Measurements from ENCODE around the gene ZGLP1. TPM values are rescaled to one million over a fixed set of nuclear protein-coding genes. Genes with fewer than 3 reads are reported as not detected.

Gene ZGLP1
- total and polyA plus RNA-seq, 7 donors = 1.1 to 6.0 (median 3.0) TPM; not detected in 1

GRCh38 chr19:10289167-10289835 lies 20.3 kb downstream of the ZGLP1 start:
- Histone ChIP-seq H3K9me3 (no peaks in the 10 kb centered on the region), H3K36me3 (peaks cover 0 to 7% (median 0%) of the 10 kb centered on the region in 4 donors), H3K4me3 (peak overlapping the region in 3 of 4 donors; percentile 8 to 31 (median 29)), H3K27me3 (peaks cover 67 to 99% (median 79%) of the 10 kb centered on the region in 3 donors), H3K27ac (no peak overlapping the region), H3K4me1 (peaks cover 0 to 61% (median 50%) of the 10 kb centered on the region in 4 donors)
- no peak for TF ChIP-seq POLR2AphosphoS5 (IDR thresholded peaks at IDR 0.05)
- TF ChIP-seq POLR2A (IDR thresholded peaks at IDR 0.05) = no peak
- TF ChIP-seq CTCF (IDR thresholded peaks at IDR 0.05) = no peak
- TF ChIP-seq EP300 (IDR thresholded peaks at IDR 0.05) = no peak
- WGBS, 2 donors = 1 to 4% methylated on average over 50 of the region's 50 CpGs
- no peak for DNase-seq
- intact Hi-C loops (cut with DNase I) = no loop called here

DNA sequence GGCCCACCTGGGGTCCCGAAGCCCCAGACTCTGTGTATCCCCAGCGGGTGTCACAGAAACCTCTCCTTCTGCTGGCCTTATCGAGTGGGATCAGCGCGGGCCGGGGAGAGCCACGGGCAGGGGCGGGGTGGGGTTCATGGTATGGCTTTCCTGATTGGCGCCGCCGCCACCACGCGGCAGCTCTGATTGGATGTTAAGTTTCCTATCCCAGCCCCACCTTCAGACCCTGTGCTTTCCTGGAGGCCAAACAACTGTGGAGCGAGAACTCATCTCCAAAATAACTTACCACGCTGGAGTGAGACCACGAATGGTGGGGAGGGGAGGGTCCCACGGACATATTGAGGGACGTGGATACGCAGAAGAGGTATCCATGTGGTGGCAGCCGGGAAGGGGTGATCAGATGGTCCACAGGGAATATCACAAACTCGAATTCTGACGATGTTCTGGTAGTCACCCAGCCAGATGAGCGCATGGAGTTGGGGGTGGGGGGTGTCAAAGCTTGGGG lies 20.9 kb downstream of the ZGLP1 start:
- peak overlapping the region in 2 of 4 donors; percentile 29 to 31 for H3K4me3 ChIP-seq
- H3K27me3 ChIP-seq = peaks cover 61 to 99% (median 73%) of the 10 kb centered on the region in 3 donors
- intact Hi-C loops (cut with DNase I) = no loop called here
- peaks cover 0 to 9% (median 0%) of the 10 kb centered on the region in 4 donors for H3K36me3 ChIP-seq
- peaks cover 0 to 59% (median 50%) of the 10 kb centered on the region in 4 donors for H3K4me1 ChIP-seq
- H3K27ac ChIP-seq = no peak overlapping the region
- DNase-seq = no peak
- H3K9me3 ChIP-seq = no peaks in the 10 kb centered on the region
- WGBS, 2 donors = 2 to 3% methylated on average over 23 of the region's 23 CpGs
- no peak for TF ChIP-seq POLR2AphosphoS5 (IDR thresholded peaks at IDR 0.05)

GRCh38 chr19:10286803-10287737 lies 22.5 kb downstream of the ZGLP1 start, which contains the start of gene ICAM4:
Gene ICAM4, plus strand, starts transcription at chr19:10286955. Its CDS starts 58 bp downstream, at chr19:10287013.
- no peak for DNase-seq
- Histone ChIP-seq H3K27me3 (peaks cover 45 to 87% (median 57%) of the 10 kb centered on the region in 3 donors), H3K36me3 (peaks cover 0 to 9% (median 0%) of the 10 kb centered on the region in 4 donors), H3K27ac (no peak within 1 kb of the TSS), H3K4me3 (peak within 1 kb of the TSS in 2 of 4 donors; percentile 7 to 11), H3K4me1 (peaks cover 0 to 50% (median 41%) of the 10 kb centered on the region in 4 donors), H3K9me3 (no peaks in the 10 kb centered on the region)
- WGBS, 2 donors = 3 to 5% methylated on average over 59 of the region's 59 CpGs
- intact Hi-C loops (cut with DNase I) = no loop called here
- TF ChIP-seq POLR2A (IDR thresholded peaks at IDR 0.05) = no peak
- no peak for TF ChIP-seq CTCF (IDR thresholded peaks at IDR 0.05)
- no peak for TF ChIP-seq EP300 (IDR thresholded peaks at IDR 0.05)
- no peak for TF ChIP-seq POLR2AphosphoS5 (IDR thresholded peaks at IDR 0.05)

DNA sequence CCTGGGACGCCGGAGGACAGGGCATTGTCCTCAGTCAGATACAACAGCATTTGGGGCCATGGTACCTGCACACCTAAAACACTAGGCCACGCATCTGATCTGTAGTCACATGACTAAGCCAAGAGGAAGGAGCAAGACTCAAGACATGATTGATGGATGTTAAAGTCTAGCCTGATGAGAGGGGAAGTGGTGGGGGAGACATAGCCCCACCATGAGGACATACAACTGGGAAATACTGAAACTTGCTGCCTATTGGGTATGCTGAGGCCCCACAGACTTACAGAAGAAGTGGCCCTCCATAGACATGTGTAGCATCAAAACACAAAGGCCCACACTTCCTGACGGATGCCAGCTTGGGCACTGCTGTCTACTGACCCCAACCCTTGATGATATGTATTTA lies 24.2 kb downstream of the ZGLP1 start:
- peaks cover 30 to 70% (median 40%) of the 10 kb centered on the region in 3 donors for H3K27me3 ChIP-seq
- H3K4me3 ChIP-seq = no peak overlapping the region
- no peak for DNase-seq
- WGBS, 2 donors = 91 to 93% methylated on average over 4 of the region's 4 CpGs
- TF ChIP-seq POLR2A (IDR thresholded peaks at IDR 0.05) (no peak), EP300 (IDR thresholded peaks at IDR 0.05) (no peak), POLR2AphosphoS5 (IDR thresholded peaks at IDR 0.05) (no peak), CTCF (IDR thresholded peaks at IDR 0.05) (no peak)
- H3K27ac ChIP-seq = no peak overlapping the region
- intact Hi-C loops (cut with DNase I) = no loop called here
- peaks cover 0 to 9% (median 0%) of the 10 kb centered on the region in 4 donors for H3K36me3 ChIP-seq
- peaks cover 0 to 33% (median 25%) of the 10 kb centered on the region in 4 donors for H3K4me1 ChIP-seq
- no peaks in the 10 kb centered on the region for H3K9me3 ChIP-seq

GRCh38 chr19:10284960-10285278 lies 24.7 kb downstream of the ZGLP1 start:
- Histone ChIP-seq H3K4me1 (peaks cover 0 to 28% (median 20%) of the 10 kb centered on the region in 4 donors), H3K9me3 (no peaks in the 10 kb centered on the region), H3K27ac (no peak overlapping the region), H3K27me3 (peaks cover 25 to 65% (median 35%) of the 10 kb centered on the region in 3 donors), H3K4me3 (no peak overlapping the region), H3K36me3 (peaks cover 0 to 9% (median 0%) of the 10 kb centered on the region in 4 donors)
- TF ChIP-seq CTCF (IDR thresholded peaks at IDR 0.05) (no peak), POLR2A (IDR thresholded peaks at IDR 0.05) (no peak), EP300 (IDR thresholded peaks at IDR 0.05) (no peak), POLR2AphosphoS5 (IDR thresholded peaks at IDR 0.05) (no peak)
- intact Hi-C loops (cut with DNase I) = no loop called here
- no peak for DNase-seq
- 96 to 98% methylated on average over 13 of the region's 13 CpGs for WGBS, 2 donors
